ENCODE measurements around the gene KRT14. TPM values are rescaled to one million over a fixed set of nuclear protein-coding genes. Genes with fewer than 3 reads are reported as not detected.
A peak's percentile ranks its signal among the peaks of the same experiment; 100 is the strongest.
"Not testable (repeated sequence)": the region's sequence is repeated elsewhere in the genome, so short reads cannot be mapped to it uniquely, and the experiment has no call there.

Gene KRT14
- total RNA-seq, 1 experiment from 2014 or later, result 0.92 TPM

GRCh38 chr17:41606930-41607329 is 20.2 kb upstream of the KRT14 start:
- not testable (repeated sequence) for H3K9me3 ChIP-seq (replicated peaks); H3K4me1 ChIP-seq (replicated peaks); H3K36me3 ChIP-seq; DNase-seq (ENCODE audit: low read depth in 1 of 2, low spot score in 2 of 2); H3K27ac ChIP-seq; H3K4me3 ChIP-seq; H3K27me3 ChIP-seq (replicated peaks)

- no peaks in the 10 kb centered on the region for H3K36me3 ChIP-seq
- H3K4me1 ChIP-seq (replicated peaks), result peaks cover 8% of the 10 kb centered on the region; the same call in 1 of the 2 replicates
- no peak overlapping the region for H3K4me3 ChIP-seq
- H3K9me3 ChIP-seq (replicated peaks), result no peaks in the 10 kb centered on the region
- DNase-seq (ENCODE audit: low read depth in 1 of 2, low spot score in 2 of 2), result peak in 1 of 2 experiments; percentile 28
- H3K27me3 ChIP-seq (replicated peaks), result no peaks in the 10 kb centered on the region
- H3K27ac ChIP-seq, result no peak overlapping the region
These were observed 15.8 kb upstream of the KRT14 start for GRCh38 chr17:41602524-41602923.

DNA sequence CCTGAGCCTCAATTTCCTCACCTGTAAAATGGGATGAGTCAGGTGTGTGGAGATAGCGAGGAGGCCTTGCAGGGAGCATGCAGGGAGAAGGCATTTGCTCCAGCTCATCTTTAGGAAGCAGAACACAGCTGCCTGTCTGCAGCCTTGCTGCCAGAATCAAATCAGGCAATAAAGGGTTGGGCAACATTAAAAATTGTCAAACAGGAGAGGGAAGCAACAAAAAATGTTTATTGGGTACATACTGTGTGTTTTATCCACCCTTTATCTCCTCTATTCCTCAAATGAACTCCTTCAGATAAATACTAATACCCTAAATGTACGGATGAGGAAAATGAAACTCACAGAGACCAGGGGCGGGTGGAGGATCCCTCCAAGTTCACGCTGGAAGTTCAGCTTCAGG is 13.6 kb upstream of the KRT14 start:
- Histone ChIP-seq H3K36me3 (no peaks in the 10 kb centered on the region), H3K9me3 (replicated peaks) (no peaks in the 10 kb centered on the region), H3K4me1 (replicated peaks) (peaks cover 8% of the 10 kb centered on the region; the same call in 1 of the 2 replicates), H3K27ac (no peak overlapping the region), H3K4me3 (no peak overlapping the region), H3K27me3 (replicated peaks) (no peaks in the 10 kb centered on the region)
- no peak for DNase-seq (ENCODE audit: low read depth in 1 of 2, low spot score in 2 of 2)

DNA sequence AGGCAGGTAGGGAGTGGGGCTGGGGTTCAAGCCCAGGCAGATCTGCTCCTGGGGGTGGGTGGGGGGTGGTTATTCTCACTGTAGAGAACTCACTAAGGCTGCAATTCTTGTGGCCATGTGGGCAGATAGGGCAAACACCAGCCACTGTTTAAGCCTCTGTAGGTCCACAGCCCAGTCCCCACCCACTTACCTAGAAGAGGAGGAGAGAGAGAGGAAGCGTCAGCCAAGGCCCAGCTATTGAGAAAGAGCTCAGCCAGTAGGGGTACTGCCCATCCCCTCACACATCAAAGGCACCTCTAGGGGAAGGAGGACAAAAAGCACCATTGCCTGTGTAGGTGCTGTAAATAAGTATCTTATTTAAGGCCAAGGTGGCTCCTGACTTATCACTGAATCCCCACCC is 13.0 kb upstream of the KRT14 start:
- peaks cover 8% of the 10 kb centered on the region; the same call in 1 of the 2 replicates for H3K4me1 ChIP-seq (replicated peaks)
- no peaks in the 10 kb centered on the region for H3K9me3 ChIP-seq (replicated peaks)
- no peaks in the 10 kb centered on the region for H3K27me3 ChIP-seq (replicated peaks)
- H3K4me3 ChIP-seq, result no peak overlapping the region
- H3K27ac ChIP-seq, result no peak overlapping the region
- DNase-seq (ENCODE audit: low read depth in 1 of 2, low spot score in 2 of 2), result no peak
- no peaks in the 10 kb centered on the region for H3K36me3 ChIP-seq

- H3K4me3 ChIP-seq, result no peak overlapping the region
- no peak for DNase-seq (ENCODE audit: low read depth in 1 of 2, low spot score in 2 of 2)
- no peaks in the 10 kb centered on the region for H3K9me3 ChIP-seq (replicated peaks)
- H3K4me1 ChIP-seq (replicated peaks), result no peaks in the 10 kb centered on the region
- no peaks in the 10 kb centered on the region for H3K36me3 ChIP-seq
- no peaks in the 10 kb centered on the region for H3K27me3 ChIP-seq (replicated peaks)
- no peak overlapping the region for H3K27ac ChIP-seq
These were observed 8.9 kb upstream of the KRT14 start for GRCh38 chr17:41595585-41595984.

- Histone ChIP-seq H3K4me3 (no peak overlapping the region), H3K27me3 (replicated peaks) (no peaks in the 10 kb centered on the region), H3K27ac (no peak overlapping the region), H3K9me3 (replicated peaks) (no peaks in the 10 kb centered on the region), H3K36me3 (no peaks in the 10 kb centered on the region), H3K4me1 (replicated peaks) (no peaks in the 10 kb centered on the region)
- no peak for DNase-seq (ENCODE audit: low read depth in 1 of 2, low spot score in 2 of 2)
These were observed 7.7 kb upstream of the KRT14 start for GRCh38 chr17:41594363-41594915.

DNA sequence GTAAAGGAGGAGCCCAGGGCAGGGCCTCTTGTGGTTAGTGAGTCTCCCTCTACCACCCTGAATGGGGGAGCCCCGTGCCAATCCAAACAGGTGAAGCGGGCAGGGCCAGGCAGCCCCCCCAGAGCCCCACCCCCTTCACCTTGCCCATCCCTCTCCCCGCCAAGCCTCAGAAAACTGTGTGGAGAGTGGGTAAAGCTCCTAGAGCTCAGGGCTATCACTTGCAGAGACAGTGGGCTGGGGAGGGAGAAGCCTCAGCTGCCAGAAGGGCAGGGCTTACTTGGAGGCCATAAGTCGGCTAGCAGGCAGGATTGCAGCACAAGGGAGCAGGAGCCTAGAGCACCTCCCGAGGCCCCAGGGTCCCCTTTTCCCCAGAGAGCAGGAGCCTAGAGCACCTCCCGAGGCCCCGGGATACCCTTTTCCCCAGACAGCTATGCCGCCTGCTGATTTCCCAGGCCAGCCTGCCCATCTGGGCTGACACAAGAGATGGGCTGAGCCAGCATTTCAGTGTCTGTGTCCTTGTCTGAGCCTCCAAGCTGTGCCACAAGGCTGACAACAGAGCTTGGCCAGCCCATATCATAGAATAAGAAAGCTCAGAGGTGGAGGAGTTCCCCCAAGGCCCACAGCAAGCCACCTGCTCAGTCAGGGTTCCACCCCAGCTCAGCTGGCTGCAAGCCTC is 6.7 kb upstream of the KRT14 start:
- Histone ChIP-seq H3K4me3 (no peak overlapping the region), H3K4me1 (replicated peaks) (no peaks in the 10 kb centered on the region), H3K27me3 (replicated peaks) (no peaks in the 10 kb centered on the region), H3K9me3 (replicated peaks) (no peaks in the 10 kb centered on the region), H3K27ac (no peak overlapping the region), H3K36me3 (no peaks in the 10 kb centered on the region)
- DNase-seq (ENCODE audit: low read depth in 1 of 2, low spot score in 2 of 2), result no peak

DNA sequence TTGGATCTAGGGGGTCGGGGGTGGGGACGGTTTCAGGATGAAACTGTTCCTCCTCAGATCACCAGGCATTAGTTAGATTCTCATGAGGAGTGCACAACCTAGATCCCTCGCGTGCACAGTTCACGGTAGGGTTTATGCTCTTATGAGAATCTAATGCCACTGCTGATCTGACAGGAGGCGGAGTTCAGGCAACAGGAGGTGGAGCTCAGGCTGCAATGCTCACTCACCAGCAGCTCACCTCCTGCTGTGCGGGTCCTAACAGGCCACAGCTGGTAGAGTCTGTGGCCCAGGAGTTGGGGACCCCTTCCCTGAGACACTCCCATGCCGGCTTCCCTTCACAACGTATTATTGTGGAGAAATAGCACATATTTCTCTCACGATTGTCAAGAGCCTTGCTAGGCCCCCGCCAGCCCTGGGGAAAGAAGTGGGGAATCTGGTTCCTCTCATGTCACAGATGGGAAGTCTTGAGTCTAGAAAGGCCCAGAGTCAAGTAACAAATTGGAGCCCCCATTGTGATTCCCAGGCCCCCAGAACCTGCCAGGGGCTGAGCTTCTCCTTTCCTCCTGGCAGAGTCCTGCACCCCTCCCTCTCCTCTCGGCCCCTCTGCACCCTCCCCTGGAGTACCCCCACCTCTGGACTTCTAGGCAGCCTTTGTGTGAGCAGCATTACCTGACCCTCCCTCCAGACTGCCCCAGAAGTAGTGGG is 6.1 kb upstream of the KRT14 start:
- DNase-seq (ENCODE audit: low read depth in 1 of 2, low spot score in 2 of 2), result no peak
- Histone ChIP-seq H3K27me3 (replicated peaks) (no peaks in the 10 kb centered on the region), H3K4me1 (replicated peaks) (no peaks in the 10 kb centered on the region)

GRCh38 chr17:41589301-41589700 is 2.6 kb upstream of the KRT14 start:
- Histone ChIP-seq H3K4me1 (replicated peaks) (no peaks in the 10 kb centered on the region), H3K9me3 (replicated peaks) (no peaks in the 10 kb centered on the region), H3K4me3 (no peak overlapping the region), H3K27ac (no peak overlapping the region), H3K36me3 (no peaks in the 10 kb centered on the region), H3K27me3 (replicated peaks) (no peaks in the 10 kb centered on the region)
- no peak for DNase-seq (ENCODE audit: low read depth in 1 of 2, low spot score in 2 of 2)

More for the DNA sequence above, 6.1 kb upstream of the KRT14 start:
- Histone ChIP-seq H3K4me3 (no peak overlapping the region), H3K36me3 (no peaks in the 10 kb centered on the region), H3K27ac (no peak overlapping the region), H3K9me3 (replicated peaks) (no peaks in the 10 kb centered on the region)

DNA sequence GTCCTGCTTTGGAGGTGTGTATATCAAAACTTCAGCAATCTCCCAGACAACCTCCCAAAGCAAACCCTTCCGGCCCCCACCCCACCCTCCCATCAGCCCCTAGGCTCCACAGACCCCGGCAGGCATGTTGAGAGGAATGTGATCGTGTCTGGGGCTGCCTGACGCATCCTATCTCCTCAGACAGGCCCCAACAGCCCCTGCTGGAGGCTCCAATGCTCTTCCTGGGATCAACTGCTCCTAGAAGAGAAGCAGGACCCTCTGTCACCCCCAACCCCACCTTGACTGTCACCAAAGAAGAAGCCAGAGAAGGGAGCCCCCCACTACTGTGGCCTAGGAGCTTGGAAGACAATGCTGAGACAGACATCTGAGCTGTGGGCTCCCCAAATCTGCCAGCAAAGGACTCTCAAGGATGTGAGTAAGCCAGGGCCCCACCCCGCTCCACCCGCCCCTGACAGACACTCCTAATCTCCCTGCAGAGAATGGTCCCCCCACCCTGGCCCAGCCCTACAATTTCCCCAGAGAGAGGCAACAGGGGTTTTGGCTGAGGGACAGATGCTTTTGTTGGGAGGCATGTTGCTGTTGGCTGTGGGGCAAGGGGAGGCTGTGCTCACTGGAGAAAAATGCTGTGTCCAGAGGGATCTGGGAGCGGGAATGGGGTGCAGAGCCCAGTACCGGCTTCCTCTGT is 1.6 kb upstream of the KRT14 start:
- H3K27me3 ChIP-seq (replicated peaks), result no peaks in the 10 kb centered on the region
- no peaks in the 10 kb centered on the region for H3K9me3 ChIP-seq (replicated peaks)
- H3K4me1 ChIP-seq (replicated peaks), result no peaks in the 10 kb centered on the region
- H3K36me3 ChIP-seq, result no peaks in the 10 kb centered on the region
- DNase-seq (ENCODE audit: low read depth in 1 of 2, low spot score in 2 of 2), result no peak
- H3K4me3 ChIP-seq, result no peak overlapping the region
- no peak overlapping the region for H3K27ac ChIP-seq

DNA sequence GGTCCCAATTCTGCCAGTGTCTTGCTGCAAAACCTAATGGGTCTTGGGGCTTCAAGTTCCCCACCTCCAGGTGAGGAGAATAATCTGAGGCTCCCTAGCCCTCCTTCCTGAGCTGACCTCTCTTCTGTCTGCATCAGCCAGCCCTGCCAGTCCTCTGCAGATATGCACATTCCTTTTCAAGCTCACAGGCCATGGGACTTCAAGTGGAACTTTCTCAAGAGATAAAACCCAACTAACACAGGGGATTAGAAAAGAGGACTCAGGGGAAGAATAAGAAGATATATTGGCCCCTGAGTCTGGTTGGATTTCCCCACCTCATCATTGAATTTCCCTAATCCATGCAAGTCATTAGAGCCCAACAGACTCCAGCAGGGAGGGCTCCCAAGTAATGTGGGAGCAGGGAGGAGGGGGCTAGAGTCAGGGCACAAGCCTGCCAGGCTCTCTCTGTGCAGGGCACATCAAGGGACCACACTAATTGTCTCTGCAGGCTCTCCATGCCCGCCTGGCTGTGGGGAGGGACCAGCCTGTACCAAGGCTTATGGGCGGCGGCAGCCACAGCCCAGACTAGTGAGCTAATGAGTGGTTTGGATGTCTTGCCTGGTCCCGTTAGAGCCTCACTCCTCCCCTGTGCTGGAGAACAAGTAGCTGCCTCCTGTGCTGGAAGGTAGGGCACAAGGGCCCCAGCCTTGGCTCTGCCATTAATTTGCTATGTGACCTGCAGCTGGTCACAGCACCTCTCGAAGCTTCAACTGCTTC is 1.2 kb downstream of the KRT14 start:
- DNase-seq (ENCODE audit: low read depth in 1 of 2, low spot score in 2 of 2), result no peak
- Histone ChIP-seq H3K27me3 (replicated peaks) (no peaks in the 10 kb centered on the region), H3K4me1 (replicated peaks) (0 out of 2 replicates have a peak, but pooled peaks cover 3% of the 10 kb centered on the region), H3K9me3 (replicated peaks) (no peaks in the 10 kb centered on the region), H3K27ac (no peak overlapping the region), H3K36me3 (no peaks in the 10 kb centered on the region), H3K4me3 (no peak overlapping the region)

- not testable (repeated sequence) for H3K27ac ChIP-seq; H3K9me3 ChIP-seq (replicated peaks); H3K36me3 ChIP-seq; H3K27me3 ChIP-seq (replicated peaks); DNase-seq (ENCODE audit: low read depth in 1 of 2, low spot score in 2 of 2); H3K4me3 ChIP-seq
- H3K4me1 ChIP-seq (replicated peaks), result peaks cover 11% of the 10 kb centered on the region
These were observed 2.3 kb downstream of the KRT14 start for GRCh38 chr17:41584331-41584927.
